Endothelial cell of umbilical vein (primary cell): ENCODE results near the gene STK17B. TPM values are rescaled to one million over a fixed set of nuclear protein-coding genes. Genes with fewer than 3 reads are reported as not detected.
"Not testable (repeated sequence)": the region's sequence is repeated elsewhere in the genome, so short reads cannot be mapped to it uniquely, and the experiment has no call there.

Experiments
- BruUV-seq: library from RNA; stranded (reverse); fragments of 400-500 nt; replicated peaks from 2 replicates; lab custom pipeline; 2021; lab: Mats Ljungman, UMichigan
- CTCF ChIA-PET: fragments of 300-600, 350-600 bp; sonication (Branson Sonifier 250); formaldehyde crosslinking; loops from one replicate; lab custom pipeline; 2021; ENCODE audit warnings: antibody characterized with exemption, inconsistent platforms; lab: Charles Lee
- POLR2A ChIA-PET: fragments of 300-600, 350-600 bp; sonication (Branson Sonifier 250); formaldehyde crosslinking; loops from one replicate; lab custom pipeline; 2021; ENCODE audit warnings: antibody characterized with exemption, inconsistent platforms; lab: Charles Lee
- DNase-seq: peaks from one replicate; pipeline ENCODE4 v3.0.0-alpha.2; 2011; ENCODE audit warnings: low read depth, low spot score
- FAIRE-seq: peaks from 2 replicates; lab custom pipeline; 2011; peaks lifted over from hg19 to GRCh38; lab: Jason Lieb, UNC
- H2AFZ ChIP-seq: 2 replicates; pipeline ENCODE4 v1.6.0; 2012; ENCODE audit warnings: low read depth, low read length, control low read depth, inconsistent platforms
- H3K27ac ChIP-seq: 2 replicates; pipeline ENCODE4 v1.5.1; 2011; ENCODE audit warnings: low read depth, mild to moderate bottlenecking, control low read depth, low read length, moderate library complexity; ENCODE audit not compliant: insufficient read depth
- H3K27me3 ChIP-seq, 2 experiments: 2 replicates each; pipeline versions ENCODE4 v1.6.0 to v1.6.1; 2011; ENCODE audit warnings: low read length in 2 of 2, mixed read lengths in 1 of 2; ENCODE audit not compliant: control insufficient read depth in 2 of 2, insufficient read depth in 2 of 2
- H3K36me3 ChIP-seq, 2 experiments: 2 replicates in 1 of 2; 3 replicates in 1 of 2; pipeline ENCODE4 v1.5.1; 2011; ENCODE audit warnings: low read length in 2 of 2, mild to moderate bottlenecking in 1 of 2, moderate library complexity in 1 of 2; ENCODE audit not compliant: control insufficient read depth in 2 of 2, insufficient read depth in 2 of 2; ENCODE audit errors: extremely low read depth in 1 of 2
- H3K4me1 ChIP-seq: 3 replicates; pipeline ENCODE4 v1.5.1; 2011; ENCODE audit warnings: mild to moderate bottlenecking, low read length; ENCODE audit not compliant: control insufficient read depth, insufficient read depth; ENCODE audit errors: extremely low read depth
- H3K4me2 ChIP-seq: 2 replicates; pipeline ENCODE4 v1.6.1; 2011; ENCODE audit warnings: low read length, control low read depth, mixed read lengths; ENCODE audit not compliant: insufficient read depth
- H3K4me3 ChIP-seq, 3 experiments: fragments of 200-600 bp in 1 of 3; sonication (generic), shearing (Covaris generic) in 1 of 3; replicated peaks in 1 of 3; 2 replicates each; pipeline ENCODE4 v1.5.1; 2011 to 2016; ENCODE audit warnings: control low read depth in 3 of 3, low read length in 3 of 3, mild to moderate bottlenecking in 2 of 3, inconsistent platforms in 1 of 3, low read depth in 1 of 3, moderate library complexity in 1 of 3; ENCODE audit not compliant: insufficient read depth in 1 of 3
- H3K79me2 ChIP-seq: 2 replicates; pipeline ENCODE4 v1.6.0; 2012; ENCODE audit warnings: low read length, inconsistent platforms; ENCODE audit not compliant: control insufficient read depth, insufficient read depth
- H3K9ac ChIP-seq: replicated peaks from 2 replicates; pipeline ENCODE3; 2011; ENCODE audit warnings: low read length, control low read depth; ENCODE audit not compliant: insufficient read depth; ENCODE audit errors: extremely low read depth
- H3K9me1 ChIP-seq: replicated peaks from 3 replicates; pipeline ENCODE4 v1.6.0; 2011; ENCODE audit warnings: mild to moderate bottlenecking, low read length; ENCODE audit not compliant: control insufficient read depth, insufficient read depth; ENCODE audit errors: extremely low read depth
- H3K9me3 ChIP-seq: replicated peaks from 2 replicates; pipeline ENCODE4 v1.5.1; 2012; ENCODE audit warnings: low read length, inconsistent platforms; ENCODE audit not compliant: control insufficient read depth, insufficient read depth
- H4K20me1 ChIP-seq: replicated peaks from 2 replicates; pipeline ENCODE3; 2011; ENCODE audit warnings: mild to moderate bottlenecking, low read length; ENCODE audit not compliant: control insufficient read depth, insufficient read depth; ENCODE audit errors: extremely low read depth
- EZH2 ChIP-seq: IDR thresholded peaks from 2 replicates; pipeline ENCODE4 v1.6.1; 2012; ENCODE audit warnings: borderline replicate concordance, low read depth, mild to moderate bottlenecking, moderate library complexity, low read length, inconsistent platforms; ENCODE audit not compliant: severe bottlenecking
- FOS ChIP-seq: IDR thresholded peaks from 2 replicates; pipeline ENCODE4 v1.6.1; 2011; ENCODE audit warnings: mild to moderate bottlenecking, low read length, moderate library complexity, borderline replicate concordance; ENCODE audit not compliant: insufficient read depth
- GATA2 ChIP-seq: IDR thresholded peaks from 2 replicates; pipeline ENCODE4 v1.7.0; 2011; ENCODE audit warnings: low read depth, mild to moderate bottlenecking, moderate library complexity, mixed read lengths, low read length; ENCODE audit not compliant: insufficient read length, insufficient read depth
- JUN ChIP-seq: IDR thresholded peaks from 2 replicates; pipeline ENCODE4 v1.6.1; 2011; ENCODE audit warnings: borderline replicate concordance, low read depth; ENCODE audit not compliant: insufficient read length, insufficient read depth
- MYC ChIP-seq: IDR thresholded peaks from one replicate; pipeline ENCODE4 v1.6.1; 2011; ENCODE audit warnings: mild to moderate bottlenecking, low read depth, low read length
- POLR2A ChIP-seq: IDR thresholded peaks from 2 replicates; pipeline ENCODE4 v1.6.1; 2012; ENCODE audit warnings: low read depth, mild to moderate bottlenecking, control low read depth, low read length
- POLR2AphosphoS5 ChIP-seq: IDR thresholded peaks from 2 replicates; pipeline ENCODE4 v1.6.1; 2012; ENCODE audit warnings: low read depth, mild to moderate bottlenecking, control low read depth, low read length, moderate library complexity; ENCODE audit not compliant: insufficient read depth
- dilution Hi-C: fragments of 300-500 bp; cut with MboI; formaldehyde crosslinking; loops from one replicate; pipeline ENCODE4 v1.15.0; 2019; ENCODE audit warnings: low sequenced_read_pairs; ENCODE audit not compliant: extremely low pct_ligation_motif_present
- intact Hi-C: fragments of 100-400 bp; cut with micrococcal nuclease; formaldehyde crosslinking; loops from one replicate; pipeline ENCODE4 v1.10.0; 2022
- polyA plus RNA-seq, 4 experiments: library from polyadenylated mRNA; depleted of rRNA in 3 of 4; stranded (reverse) in 3 of 4; unstranded in 1 of 4; fragments of >200 nt; gene quantifications; 2 replicates each; pipeline versions ENCODE4 v1.2.1 to v1.2.3, GENCODE V29; 2011 to 2012; ENCODE audit warnings: missing spikeins in 1 of 4
- total RNA-seq: library from RNA; stranded (reverse); gene quantifications from 2 replicates; pipeline ENCODE4 v1.2.3, GENCODE V29; 2021
- TF ChIP-seq, protein P1 (sequence below): IDR thresholded peaks from 2 replicates; pipeline ENCODE4 v1.6.1; 2011; ENCODE audit not compliant: insufficient read depth, insufficient read length
- TF ChIP-seq, protein P2 (sequence below), 2 donors: IDR thresholded peaks; 1 replicate in 1 of 2; 2 replicates in 1 of 2; pipeline ENCODE4 v1.5.1; 2011; ENCODE audit warnings: low read length in 2 of 2, mild to moderate bottlenecking in 2 of 2, moderate library complexity in 2 of 2, control low read depth in 1 of 2, inconsistent platforms in 1 of 2, low read depth in 1 of 2; ENCODE audit not compliant: insufficient read depth in 1 of 2; ENCODE audit errors: extremely low read depth in 1 of 2

The STK17B gene
- total and polyA plus RNA-seq, 2 donors (not counting 3 experiments of a cell fraction or from before 2014, with no cell fraction given) = 2.5 to 16.6 TPM

GRCh38 chr2:196187898-196188458 is 16.6 kb upstream of the STK17B start:
- Histone ChIP-seq H3K27me3 (no peaks in the 10 kb centered on the region), H3K4me3 (no peak overlapping the region), H3K4me2 (no peak overlapping the region), H3K27ac (no peak overlapping the region), H3K9ac (no peak overlapping the region), H2AFZ (no peak overlapping the region), H3K9me1 (no peaks in the 10 kb centered on the region), H3K36me3 (no peaks in the 10 kb centered on the region), H3K4me1 (no peaks in the 10 kb centered on the region), H3K9me3 (no peaks in the 10 kb centered on the region), H3K79me2 (no peaks in the 10 kb centered on the region), H4K20me1 (no peaks in the 10 kb centered on the region)
- ChIA-PET POLR2A (no interaction called here), CTCF (no interaction called here)
- intact Hi-C loops (no loop called here), dilution Hi-C loops (no loop called here)
- FAIRE-seq (no peak), DNase-seq (no peak)
- TF ChIP-seq GATA2 (no peak), JUN (no peak), EZH2 (no peak), FOS (no peak), POLR2A (no peak), MYC (no peak), POLR2AphosphoS5 (no peak)
- TF ChIP-seq, protein P1, sequence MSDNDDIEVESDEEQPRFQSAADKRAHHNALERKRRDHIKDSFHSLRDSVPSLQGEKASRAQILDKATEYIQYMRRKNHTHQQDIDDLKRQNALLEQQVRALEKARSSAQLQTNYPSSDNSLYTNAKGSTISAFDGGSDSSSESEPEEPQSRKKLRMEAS = no peak
- TF ChIP-seq, protein P2, sequence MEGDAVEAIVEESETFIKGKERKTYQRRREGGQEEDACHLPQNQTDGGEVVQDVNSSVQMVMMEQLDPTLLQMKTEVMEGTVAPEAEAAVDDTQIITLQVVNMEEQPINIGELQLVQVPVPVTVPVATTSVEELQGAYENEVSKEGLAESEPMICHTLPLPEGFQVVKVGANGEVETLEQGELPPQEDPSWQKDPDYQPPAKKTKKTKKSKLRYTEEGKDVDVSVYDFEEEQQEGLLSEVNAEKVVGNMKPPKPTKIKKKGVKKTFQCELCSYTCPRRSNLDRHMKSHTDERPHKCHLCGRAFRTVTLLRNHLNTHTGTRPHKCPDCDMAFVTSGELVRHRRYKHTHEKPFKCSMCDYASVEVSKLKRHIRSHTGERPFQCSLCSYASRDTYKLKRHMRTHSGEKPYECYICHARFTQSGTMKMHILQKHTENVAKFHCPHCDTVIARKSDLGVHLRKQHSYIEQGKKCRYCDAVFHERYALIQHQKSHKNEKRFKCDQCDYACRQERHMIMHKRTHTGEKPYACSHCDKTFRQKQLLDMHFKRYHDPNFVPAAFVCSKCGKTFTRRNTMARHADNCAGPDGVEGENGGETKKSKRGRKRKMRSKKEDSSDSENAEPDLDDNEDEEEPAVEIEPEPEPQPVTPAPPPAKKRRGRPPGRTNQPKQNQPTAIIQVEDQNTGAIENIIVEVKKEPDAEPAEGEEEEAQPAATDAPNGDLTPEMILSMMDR (IDR thresholded peaks at IDR 0.05; ENCODE audit: extremely low read depth in 1 of 2, insufficient read depth in 1 of 2, low read depth in 1 of 2, low read length in 2 of 2) = no peak
- no TSS peak for BruUV-seq

DNA sequence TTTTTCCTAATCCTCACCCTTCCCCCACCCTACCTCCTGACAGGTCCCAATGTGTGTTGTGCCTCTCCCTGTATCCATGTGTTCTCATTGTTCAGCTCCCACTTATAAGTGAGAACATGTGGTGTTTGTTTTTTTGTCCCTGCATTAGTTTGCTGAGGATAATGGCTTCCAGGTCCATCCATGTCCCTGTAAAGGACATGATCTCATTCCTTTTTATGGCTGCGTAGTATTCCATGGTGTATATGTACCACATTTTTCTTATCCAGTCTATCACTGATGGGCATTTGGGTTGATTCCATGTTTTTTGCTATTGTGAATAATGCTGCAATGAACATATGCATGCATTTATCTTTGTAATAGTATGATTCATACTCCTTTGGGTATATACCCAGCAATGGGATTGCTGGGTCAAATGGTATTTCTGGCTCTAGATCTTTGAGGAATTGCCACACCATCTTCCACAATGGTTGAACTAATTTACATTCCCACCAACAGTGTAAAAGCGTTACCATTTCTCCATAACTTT is 15.9 kb upstream of the STK17B start:
- intact Hi-C loops, H3K4me2 ChIP-seq, H3K79me2 ChIP-seq, FAIRE-seq, CTCF ChIA-PET, H3K9me3 ChIP-seq, H3K4me1 ChIP-seq, H3K36me3 ChIP-seq, H2AFZ ChIP-seq, H3K9ac ChIP-seq, H4K20me1 ChIP-seq, dilution Hi-C loops, H3K27ac ChIP-seq, DNase-seq, POLR2A ChIA-PET, H3K27me3 ChIP-seq, H3K4me3 ChIP-seq, H3K9me1 ChIP-seq, BruUV-seq: not testable (repeated sequence)
